IMR-90 (cell line): Measurements from ENCODE around the gene ADAMTS18. TPM values are rescaled to one million over a fixed set of nuclear protein-coding genes. Genes with fewer than 3 reads are reported as not detected.

ENCODE experiments used
- ATAC-seq: fragments of 200-7000 bp; cut with Tn5 transposase; 2 replicates; pipeline ENCODE4 v1.9.1; 2020; ENCODE audit warnings: low read depth, mild to moderate bottlenecking, moderate library complexity
- BruUV-seq: library from RNA; stranded (reverse); fragments of 400-500 nt; replicated peaks from 2 replicates; lab custom pipeline; 2021; lab: Mats Ljungman, UMichigan
- CTCF ChIA-PET: fragments of 300-600 bp; formaldehyde crosslinking; extraction: SDS; loops from one replicate; lab custom pipeline; 2021; ENCODE audit warnings: antibody characterized with exemption; lab: Yijun Ruan, JAX
- POLR2A ChIA-PET: fragments of 300-600 bp; sonication (Branson Sonifier 250); formaldehyde crosslinking; loops from one replicate; lab custom pipeline; 2022; ENCODE audit warnings: antibody characterized with exemption; ENCODE audit not compliant: unreplicated experiment; lab: Charles Lee
- DNase-seq: peaks from one replicate; pipeline ENCODE4 v3.0.0; 2013
- H2AFZ ChIP-seq: replicated peaks from 2 replicates; pipeline ENCODE3; 2013; ENCODE audit warnings: low read length, mild to moderate bottlenecking; ENCODE audit not compliant: poor library complexity
- H2AK5ac ChIP-seq: 2 replicates; pipeline ENCODE4 v1.6.1; 2013; ENCODE audit warnings: low read depth, low read length, inconsistent platforms
- H2AK9ac ChIP-seq: replicated peaks from 2 replicates; pipeline ENCODE3; 2013; ENCODE audit warnings: mild to moderate bottlenecking, low read depth, low read length, moderate library complexity; ENCODE audit not compliant: poor library complexity
- H2BK120ac ChIP-seq: 2 replicates; pipeline ENCODE4 v1.6.1; 2013; ENCODE audit warnings: low read depth, low read length, inconsistent platforms
- H2BK15ac ChIP-seq: 3 replicates; pipeline ENCODE4 v1.6.1; 2013; ENCODE audit warnings: low read depth, low read length, inconsistent platforms
- H2BK20ac ChIP-seq: 2 replicates; pipeline ENCODE4 v1.6.1; 2013; ENCODE audit warnings: low read depth, mild to moderate bottlenecking, inconsistent platforms, low read length, moderate library complexity
- H2BK5ac ChIP-seq: 2 replicates; pipeline ENCODE4 v1.6.1; 2013; ENCODE audit warnings: mild to moderate bottlenecking, low read depth, low read length, inconsistent platforms; ENCODE audit not compliant: poor library complexity, severe bottlenecking
- H3K14ac ChIP-seq: replicated peaks from 2 replicates; pipeline ENCODE4 v1.6.1; 2013; ENCODE audit warnings: low read depth, low read length, inconsistent platforms
- H3K18ac ChIP-seq: 2 replicates; pipeline ENCODE4 v1.6.1; 2013; ENCODE audit warnings: low read depth, low read length, control low read depth
- H3K23ac ChIP-seq: 2 replicates; pipeline ENCODE4 v1.6.1; 2013; ENCODE audit warnings: low read depth, low read length, inconsistent platforms
- H3K27ac ChIP-seq: 2 replicates; pipeline ENCODE4 v1.5.1; 2013; ENCODE audit warnings: mild to moderate bottlenecking, control low read depth, low read length; ENCODE audit not compliant: insufficient read depth
- H3K27me3 ChIP-seq: 2 replicates; pipeline ENCODE4 v1.6.1; 2013; ENCODE audit warnings: low read length; ENCODE audit not compliant: control insufficient read depth, insufficient read depth
- H3K36me3 ChIP-seq: 2 replicates; pipeline ENCODE4 v1.6.1; 2013; ENCODE audit warnings: low read length, mixed read lengths; ENCODE audit not compliant: control insufficient read depth, insufficient read depth
- H3K4ac ChIP-seq: 2 replicates; pipeline ENCODE4 v1.6.1; 2013; ENCODE audit warnings: low read depth, low read length, inconsistent platforms
- H3K4me1 ChIP-seq: 2 replicates; pipeline ENCODE4 v1.6.1; 2013; ENCODE audit warnings: low read length, mixed read lengths; ENCODE audit not compliant: control insufficient read depth, insufficient read depth
- H3K4me2 ChIP-seq: 2 replicates; pipeline ENCODE4 v1.6.1; 2013; ENCODE audit warnings: low read depth, mild to moderate bottlenecking, control low read depth, low read length, moderate library complexity
- H3K4me3 ChIP-seq: 2 replicates; pipeline ENCODE4 v1.5.1; 2013; ENCODE audit warnings: low read depth, mild to moderate bottlenecking, control low read depth, low read length, moderate library complexity; ENCODE audit not compliant: insufficient read depth
- H3K56ac ChIP-seq: 2 replicates; pipeline ENCODE4 v1.6.1; 2013; ENCODE audit warnings: low read length, inconsistent platforms; ENCODE audit not compliant: insufficient read depth; ENCODE audit errors: extremely low read depth
- H3K79me1 ChIP-seq, 2 experiments: 2 replicates each; pipeline ENCODE4 v1.6.1; 2013; ENCODE audit warnings: low read length in 2 of 2, inconsistent platforms in 1 of 2, low read depth in 1 of 2
- H3K9ac ChIP-seq: 2 replicates; pipeline ENCODE4 v1.6.1; 2013; ENCODE audit warnings: low read depth, low read length, control low read depth
- H3K9me1 ChIP-seq: 2 replicates; pipeline ENCODE4 v1.6.1; 2013; ENCODE audit warnings: low read length, inconsistent platforms; ENCODE audit not compliant: insufficient read depth
- H3K9me3 ChIP-seq: 2 replicates; pipeline ENCODE4 v1.6.1; 2013; ENCODE audit warnings: low read length; ENCODE audit not compliant: control insufficient read depth, insufficient read depth
- H4K20me1 ChIP-seq: 2 replicates; pipeline ENCODE4 v1.6.1; 2013; ENCODE audit warnings: low read length, inconsistent platforms; ENCODE audit not compliant: insufficient read depth
- H4K5ac ChIP-seq: 2 replicates; pipeline ENCODE4 v1.6.1; 2013; ENCODE audit warnings: mild to moderate bottlenecking, low read depth, low read length, control low read depth
- H4K8ac ChIP-seq, 2 experiments: 2 replicates each; pipeline ENCODE4 v1.6.1; 2013; ENCODE audit warnings: low read depth in 2 of 2, low read length in 2 of 2, control low read depth in 1 of 2, inconsistent platforms in 1 of 2
- H4K91ac ChIP-seq: 2 replicates; pipeline ENCODE4 v1.6.1; 2013; ENCODE audit warnings: low read depth, low read length, inconsistent platforms; ENCODE audit not compliant: insufficient read depth
- BHLHE40 ChIP-seq: fragments of 150-350 bp; IDR thresholded peaks from 2 replicates; pipeline ENCODE4 v1.6.1; 2016; ENCODE audit warnings: mild to moderate bottlenecking, low read depth, low read length
- CEBPB ChIP-seq: IDR thresholded peaks from 2 replicates; pipeline ENCODE4 v1.6.1; 2012; ENCODE audit warnings: low read depth, low read length, improper control_type of control experiment
- CHD1 ChIP-seq: IDR thresholded peaks from 2 replicates; pipeline ENCODE4 v1.6.1; 2012; ENCODE audit warnings: low read depth, low read length, improper control_type of control experiment
- MAFK ChIP-seq: IDR thresholded peaks from 2 replicates; pipeline ENCODE4 v1.6.1; 2012; ENCODE audit warnings: low read depth, low read length, improper control_type of control experiment
- NFE2L2 ChIP-seq: fragments of 150-350 bp; IDR thresholded peaks from 2 replicates; pipeline ENCODE4 v1.6.1; 2016; ENCODE audit warnings: low read depth, mild to moderate bottlenecking, low read length
- POLR2A ChIP-seq: IDR thresholded peaks from 2 replicates; pipeline ENCODE4 v1.6.1; 2012; ENCODE audit warnings: mild to moderate bottlenecking, low read depth, low read length
- RAD21 ChIP-seq: IDR thresholded peaks from 2 replicates; pipeline ENCODE4 v1.6.1; 2012; ENCODE audit warnings: low read length, improper control_type of control experiment
- RCOR1 ChIP-seq: IDR thresholded peaks from 2 replicates; pipeline ENCODE4 v1.6.1; 2012; ENCODE audit warnings: mild to moderate bottlenecking, low read length, improper control_type of control experiment; ENCODE audit not compliant: insufficient replicate concordance
- RFX5 ChIP-seq: IDR thresholded peaks from 2 replicates; pipeline ENCODE4 v1.8.0; 2012; ENCODE audit warnings: low read depth, mild to moderate bottlenecking, low read length, moderate library complexity
- SMC3 ChIP-seq: fragments of 150-350 bp; IDR thresholded peaks from 2 replicates; pipeline ENCODE4 v1.6.1; 2016; ENCODE audit warnings: low read depth, mild to moderate bottlenecking, antibody characterized with exemption, low read length, moderate library complexity
- WGBS, 2 experiments: methylation state at CpG; one replicate each; pipeline versions ENCODE4 v1.1.5 to v1.1.7; 2013; ENCODE audit warnings: missing lambda C conversion rate in 2 of 2; ENCODE audit not compliant: insufficient read length in 1 of 2; ENCODE audit errors: extremely low coverage in 2 of 2; 5-methylcytosine and 5-hydroxymethylcytosine counted together
- dilution Hi-C: fragments of 300-500 bp; cut with HindIII; formaldehyde crosslinking; loops from one replicate; pipeline ENCODE4 v1.14.3; 2018; ENCODE audit warnings: low sequenced_read_pairs; ENCODE audit not compliant: unreplicated experiment
- in situ Hi-C: fragments of 300-500 bp; cut with MboI; formaldehyde crosslinking; loops from 3 replicates; pipeline ENCODE4 v1.14.3; 2019; ENCODE audit warnings: low sequenced_read_pairs, inconsistent platforms, mixed read lengths
- intact Hi-C: fragments of 100-400 bp; cut with micrococcal nuclease; formaldehyde crosslinking; loops from 2 replicates; pipeline ENCODE4 v1.10.0; 2022
- polyA plus RNA-seq, 3 experiments: library from polyadenylated mRNA; depleted of rRNA; stranded (reverse); fragments of >200 nt; gene quantifications; 2 replicates each; pipeline ENCODE4 v1.2.3, GENCODE V29; 2012; ENCODE audit warnings: low replicate concordance in 1 of 3
- total RNA-seq: library from RNA; depleted of rRNA; stranded (reverse); fragments of >200 nt; gene quantifications from 2 replicates; pipeline ENCODE4 v1.2.3, GENCODE V29; 2012
- TF ChIP-seq, protein P1 (sequence below): conservative IDR thresholded peaks from 2 replicates; pipeline ENCODE4 v1.5.1; 2012; ENCODE audit warnings: mild to moderate bottlenecking, low read depth, low read length, improper control_type of control experiment
- TF ChIP-seq, protein P2 (sequence below): fragments of 150-350 bp; IDR thresholded peaks from 2 replicates; pipeline ENCODE4 v1.6.1; 2017; ENCODE audit warnings: mild to moderate bottlenecking, antibody characterized with exemption, low read length, low read depth
- TF ChIP-seq, protein P3 (sequence below): fragments of 150-350 bp; IDR thresholded peaks from 2 replicates; pipeline ENCODE4 v1.6.1; 2016; ENCODE audit warnings: low read depth, mild to moderate bottlenecking, low read length, moderate library complexity, borderline replicate concordance

The ADAMTS18 gene
- total and polyA plus RNA-seq, 2 of the 4 experiments (the other 2 are of a cell fraction) = not detected

DNA sequence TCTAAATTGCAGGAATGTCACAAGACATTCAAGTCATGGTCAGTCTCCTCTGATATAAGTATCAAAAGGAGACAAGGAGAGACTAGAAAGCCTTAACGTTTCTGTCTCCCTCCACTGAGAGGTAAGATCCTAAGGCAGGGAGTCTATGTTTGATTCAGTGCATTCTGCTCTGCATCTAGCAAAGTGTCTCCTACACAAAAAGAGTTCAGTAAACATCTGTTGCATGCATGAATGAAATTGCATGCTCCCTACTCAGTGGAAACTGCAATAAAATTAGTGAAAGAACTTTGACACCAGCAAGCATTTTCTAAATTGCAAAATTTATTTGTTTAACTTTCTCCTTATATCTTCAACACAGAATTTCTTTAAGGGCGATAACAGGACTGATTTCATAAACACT, 111.1 kb downstream of the ADAMTS18 start:
- no peaks in the 10 kb centered on the region for H3K9me3 ChIP-seq
- H3K4ac ChIP-seq = no peak overlapping the region
- no peak overlapping the region for H4K8ac ChIP-seq
- no peak overlapping the region for H2AK9ac ChIP-seq
- H3K4me1 ChIP-seq = no peaks in the 10 kb centered on the region
- H3K27me3 ChIP-seq = no peaks in the 10 kb centered on the region
- no peaks in the 10 kb centered on the region for H3K9me1 ChIP-seq
- no peak overlapping the region for H3K23ac ChIP-seq
- no peak overlapping the region for H3K14ac ChIP-seq
- H2BK120ac ChIP-seq = no peak overlapping the region
- no peak overlapping the region for H2AFZ ChIP-seq
- in situ Hi-C loops = no loop called here
- H3K4me2 ChIP-seq = no peak overlapping the region
- no peak overlapping the region for H3K4me3 ChIP-seq
- ChIA-PET POLR2A (no interaction called here), CTCF (no interaction called here)
- no peak overlapping the region for H3K9ac ChIP-seq
- H3K27ac ChIP-seq = no peak overlapping the region
- H4K5ac ChIP-seq = no peak overlapping the region
- DNase-seq (no peak), ATAC-seq (no peak)
- intact Hi-C loops = no loop called here
- H2BK15ac ChIP-seq = no peak overlapping the region
- no peak overlapping the region for H4K91ac ChIP-seq
- H3K36me3 ChIP-seq = no peaks in the 10 kb centered on the region
- no peaks in the 10 kb centered on the region for H3K79me1 ChIP-seq
- H2AK5ac ChIP-seq = no peak overlapping the region
- BruUV-seq = no TSS peak
- dilution Hi-C loops = no loop called here
- no peak overlapping the region for H2BK5ac ChIP-seq
- H4K20me1 ChIP-seq = no peaks in the 10 kb centered on the region
- WGBS, 2 experiments = no CpG with 5 or more reads among the region's 2 CpGs
- H2BK20ac ChIP-seq = no peak overlapping the region
- no peak overlapping the region for H3K18ac ChIP-seq
- no peak for TF ChIP-seq RFX5
- TF ChIP-seq RCOR1 = no peak
- TF ChIP-seq SMC3 = no peak
- no peak for TF ChIP-seq MAFK
- TF ChIP-seq, protein P1, sequence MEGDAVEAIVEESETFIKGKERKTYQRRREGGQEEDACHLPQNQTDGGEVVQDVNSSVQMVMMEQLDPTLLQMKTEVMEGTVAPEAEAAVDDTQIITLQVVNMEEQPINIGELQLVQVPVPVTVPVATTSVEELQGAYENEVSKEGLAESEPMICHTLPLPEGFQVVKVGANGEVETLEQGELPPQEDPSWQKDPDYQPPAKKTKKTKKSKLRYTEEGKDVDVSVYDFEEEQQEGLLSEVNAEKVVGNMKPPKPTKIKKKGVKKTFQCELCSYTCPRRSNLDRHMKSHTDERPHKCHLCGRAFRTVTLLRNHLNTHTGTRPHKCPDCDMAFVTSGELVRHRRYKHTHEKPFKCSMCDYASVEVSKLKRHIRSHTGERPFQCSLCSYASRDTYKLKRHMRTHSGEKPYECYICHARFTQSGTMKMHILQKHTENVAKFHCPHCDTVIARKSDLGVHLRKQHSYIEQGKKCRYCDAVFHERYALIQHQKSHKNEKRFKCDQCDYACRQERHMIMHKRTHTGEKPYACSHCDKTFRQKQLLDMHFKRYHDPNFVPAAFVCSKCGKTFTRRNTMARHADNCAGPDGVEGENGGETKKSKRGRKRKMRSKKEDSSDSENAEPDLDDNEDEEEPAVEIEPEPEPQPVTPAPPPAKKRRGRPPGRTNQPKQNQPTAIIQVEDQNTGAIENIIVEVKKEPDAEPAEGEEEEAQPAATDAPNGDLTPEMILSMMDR = no peak
- TF ChIP-seq CEBPB = no peak
- no peak for TF ChIP-seq BHLHE40
- TF ChIP-seq NFE2L2 = no peak
- TF ChIP-seq, protein P2, sequence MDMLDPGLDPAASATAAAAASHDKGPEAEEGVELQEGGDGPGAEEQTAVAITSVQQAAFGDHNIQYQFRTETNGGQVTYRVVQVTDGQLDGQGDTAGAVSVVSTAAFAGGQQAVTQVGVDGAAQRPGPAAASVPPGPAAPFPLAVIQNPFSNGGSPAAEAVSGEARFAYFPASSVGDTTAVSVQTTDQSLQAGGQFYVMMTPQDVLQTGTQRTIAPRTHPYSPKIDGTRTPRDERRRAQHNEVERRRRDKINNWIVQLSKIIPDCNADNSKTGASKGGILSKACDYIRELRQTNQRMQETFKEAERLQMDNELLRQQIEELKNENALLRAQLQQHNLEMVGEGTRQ = no peak
- TF ChIP-seq CHD1 = no peak
- TF ChIP-seq POLR2A = no peak
- TF ChIP-seq RAD21 = no peak
- TF ChIP-seq, protein P3, sequence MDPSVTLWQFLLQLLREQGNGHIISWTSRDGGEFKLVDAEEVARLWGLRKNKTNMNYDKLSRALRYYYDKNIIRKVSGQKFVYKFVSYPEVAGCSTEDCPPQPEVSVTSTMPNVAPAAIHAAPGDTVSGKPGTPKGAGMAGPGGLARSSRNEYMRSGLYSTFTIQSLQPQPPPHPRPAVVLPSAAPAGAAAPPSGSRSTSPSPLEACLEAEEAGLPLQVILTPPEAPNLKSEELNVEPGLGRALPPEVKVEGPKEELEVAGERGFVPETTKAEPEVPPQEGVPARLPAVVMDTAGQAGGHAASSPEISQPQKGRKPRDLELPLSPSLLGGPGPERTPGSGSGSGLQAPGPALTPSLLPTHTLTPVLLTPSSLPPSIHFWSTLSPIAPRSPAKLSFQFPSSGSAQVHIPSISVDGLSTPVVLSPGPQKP = no peak
- H3K56ac ChIP-seq = no peak overlapping the region
